ENCODE results near the gene LCMT1. TPM values are rescaled to one million over a fixed set of nuclear protein-coding genes. Genes with fewer than 3 reads are reported as not detected.
A peak's percentile ranks its signal among the peaks of the same experiment; 100 is the strongest.

The LCMT1 gene
- total and polyA plus RNA-seq, 2 of the 13 experiments (the other 11 are each of a cell fraction or from before 2014, with no cell fraction given), result 41.2 to 48.7 TPM

DNA sequence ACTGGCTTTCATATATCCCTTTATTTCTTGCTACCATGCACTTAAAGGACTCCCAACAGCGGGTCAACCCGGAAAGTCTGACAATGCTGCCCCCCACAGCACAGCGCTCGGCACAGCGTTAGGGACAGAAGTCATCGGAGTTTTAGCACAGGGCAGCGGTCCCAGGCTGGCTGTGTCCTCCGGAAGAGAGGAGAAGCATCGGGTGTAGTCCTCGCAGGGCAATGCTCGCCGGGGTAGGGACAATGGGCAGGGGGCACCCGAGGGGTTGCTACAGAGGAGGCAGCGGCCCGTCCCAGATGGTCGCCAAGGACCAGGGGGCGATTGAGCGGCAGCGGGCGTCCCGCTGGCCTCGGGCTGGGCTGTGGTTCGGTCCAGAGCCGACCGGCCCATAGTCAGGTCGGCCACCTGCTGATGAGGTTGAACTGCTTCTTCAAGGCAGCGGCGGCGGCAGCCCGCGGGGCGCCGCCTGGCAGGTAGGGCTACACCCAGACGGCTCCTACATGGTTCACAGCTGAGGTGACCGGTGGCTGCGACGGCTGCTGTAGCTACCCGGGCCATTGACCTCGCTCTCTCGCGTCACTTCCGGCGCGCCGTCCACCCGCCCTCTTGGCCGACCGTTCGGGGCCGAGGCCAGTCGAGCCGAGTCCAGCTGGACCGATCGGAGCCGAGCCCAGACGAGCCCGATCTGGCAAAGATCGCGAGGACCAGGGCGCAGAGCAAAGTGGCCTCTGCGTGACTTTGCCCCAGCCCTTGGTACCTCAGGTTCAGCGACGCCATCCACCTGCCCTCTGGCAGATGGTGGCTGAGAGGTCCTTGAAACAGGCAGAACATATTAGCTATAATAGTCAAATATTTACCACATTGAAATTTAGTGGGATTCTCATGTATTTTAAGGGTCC is 4.7 kb upstream of the LCMT1 start (continued):
- peak; percentile 88; the same call in 1 of the 2 replicates for TF ChIP-seq ZNF34 (CRISPR knock-in tag; IDR thresholded peaks at IDR 0.05; ENCODE audit: borderline replicate concordance)
- TF ChIP-seq, protein P1, sequence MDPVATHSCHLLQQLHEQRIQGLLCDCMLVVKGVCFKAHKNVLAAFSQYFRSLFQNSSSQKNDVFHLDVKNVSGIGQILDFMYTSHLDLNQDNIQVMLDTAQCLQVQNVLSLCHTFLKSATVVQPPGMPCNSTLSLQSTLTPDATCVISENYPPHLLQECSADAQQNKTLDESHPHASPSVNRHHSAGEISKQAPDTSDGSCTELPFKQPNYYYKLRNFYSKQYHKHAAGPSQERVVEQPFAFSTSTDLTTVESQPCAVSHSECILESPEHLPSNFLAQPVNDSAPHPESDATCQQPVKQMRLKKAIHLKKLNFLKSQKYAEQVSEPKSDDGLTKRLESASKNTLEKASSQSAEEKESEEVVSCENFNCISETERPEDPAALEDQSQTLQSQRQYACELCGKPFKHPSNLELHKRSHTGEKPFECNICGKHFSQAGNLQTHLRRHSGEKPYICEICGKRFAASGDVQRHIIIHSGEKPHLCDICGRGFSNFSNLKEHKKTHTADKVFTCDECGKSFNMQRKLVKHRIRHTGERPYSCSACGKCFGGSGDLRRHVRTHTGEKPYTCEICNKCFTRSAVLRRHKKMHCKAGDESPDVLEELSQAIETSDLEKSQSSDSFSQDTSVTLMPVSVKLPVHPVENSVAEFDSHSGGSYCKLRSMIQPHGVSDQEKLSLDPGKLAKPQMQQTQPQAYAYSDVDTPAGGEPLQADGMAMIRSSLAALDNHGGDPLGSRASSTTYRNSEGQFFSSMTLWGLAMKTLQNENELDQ (CRISPR knock-in tag; IDR thresholded peaks at IDR 0.05; ENCODE audit: borderline replicate concordance), result no peak
- peak; percentile 93; the same call in 1 of the 2 replicates for TF ChIP-seq ZNF563 (CRISPR knock-in tag; IDR thresholded peaks at IDR 0.05)
- TF ChIP-seq ZSCAN25 (CRISPR knock-in tag; IDR thresholded peaks at IDR 0.05), result no peak
- TF ChIP-seq, protein P2, sequence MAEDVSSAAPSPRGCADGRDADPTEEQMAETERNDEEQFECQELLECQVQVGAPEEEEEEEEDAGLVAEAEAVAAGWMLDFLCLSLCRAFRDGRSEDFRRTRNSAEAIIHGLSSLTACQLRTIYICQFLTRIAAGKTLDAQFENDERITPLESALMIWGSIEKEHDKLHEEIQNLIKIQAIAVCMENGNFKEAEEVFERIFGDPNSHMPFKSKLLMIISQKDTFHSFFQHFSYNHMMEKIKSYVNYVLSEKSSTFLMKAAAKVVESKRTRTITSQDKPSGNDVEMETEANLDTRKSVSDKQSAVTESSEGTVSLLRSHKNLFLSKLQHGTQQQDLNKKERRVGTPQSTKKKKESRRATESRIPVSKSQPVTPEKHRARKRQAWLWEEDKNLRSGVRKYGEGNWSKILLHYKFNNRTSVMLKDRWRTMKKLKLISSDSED (CRISPR knock-in tag; IDR thresholded peaks at IDR 0.05), result no peak
- TF ChIP-seq ZMYM4 (CRISPR knock-in tag; IDR thresholded peaks at IDR 0.05), result peak; percentile 93; the same call in 1 of the 2 replicates
- TF ChIP-seq, protein P3, sequence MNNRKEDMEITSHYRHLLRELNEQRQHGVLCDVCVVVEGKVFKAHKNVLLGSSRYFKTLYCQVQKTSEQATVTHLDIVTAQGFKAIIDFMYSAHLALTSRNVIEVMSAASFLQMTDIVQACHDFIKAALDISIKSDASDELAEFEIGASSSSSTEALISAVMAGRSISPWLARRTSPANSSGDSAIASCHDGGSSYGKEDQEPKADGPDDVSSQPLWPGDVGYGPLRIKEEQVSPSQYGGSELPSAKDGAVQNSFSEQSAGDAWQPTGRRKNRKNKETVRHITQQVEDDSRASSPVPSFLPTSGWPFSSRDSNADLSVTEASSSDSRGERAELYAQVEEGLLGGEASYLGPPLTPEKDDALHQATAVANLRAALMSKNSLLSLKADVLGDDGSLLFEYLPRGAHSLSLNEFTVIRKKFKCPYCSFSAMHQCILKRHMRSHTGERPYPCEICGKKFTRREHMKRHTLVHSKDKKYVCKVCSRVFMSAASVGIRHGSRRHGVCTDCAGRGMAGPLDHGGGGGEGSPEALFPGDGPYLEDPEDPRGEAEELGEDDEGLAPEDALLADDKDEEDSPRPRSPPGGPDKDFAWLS (CRISPR knock-in tag; IDR thresholded peaks at IDR 0.05; ENCODE audit: borderline replicate concordance), result peak; percentile 74; the same call in 1 of the 2 replicates
- TF ChIP-seq ZNF619 (CRISPR knock-in tag; IDR thresholded peaks at IDR 0.05), result peak; percentile 87
- TF ChIP-seq, protein P4, sequence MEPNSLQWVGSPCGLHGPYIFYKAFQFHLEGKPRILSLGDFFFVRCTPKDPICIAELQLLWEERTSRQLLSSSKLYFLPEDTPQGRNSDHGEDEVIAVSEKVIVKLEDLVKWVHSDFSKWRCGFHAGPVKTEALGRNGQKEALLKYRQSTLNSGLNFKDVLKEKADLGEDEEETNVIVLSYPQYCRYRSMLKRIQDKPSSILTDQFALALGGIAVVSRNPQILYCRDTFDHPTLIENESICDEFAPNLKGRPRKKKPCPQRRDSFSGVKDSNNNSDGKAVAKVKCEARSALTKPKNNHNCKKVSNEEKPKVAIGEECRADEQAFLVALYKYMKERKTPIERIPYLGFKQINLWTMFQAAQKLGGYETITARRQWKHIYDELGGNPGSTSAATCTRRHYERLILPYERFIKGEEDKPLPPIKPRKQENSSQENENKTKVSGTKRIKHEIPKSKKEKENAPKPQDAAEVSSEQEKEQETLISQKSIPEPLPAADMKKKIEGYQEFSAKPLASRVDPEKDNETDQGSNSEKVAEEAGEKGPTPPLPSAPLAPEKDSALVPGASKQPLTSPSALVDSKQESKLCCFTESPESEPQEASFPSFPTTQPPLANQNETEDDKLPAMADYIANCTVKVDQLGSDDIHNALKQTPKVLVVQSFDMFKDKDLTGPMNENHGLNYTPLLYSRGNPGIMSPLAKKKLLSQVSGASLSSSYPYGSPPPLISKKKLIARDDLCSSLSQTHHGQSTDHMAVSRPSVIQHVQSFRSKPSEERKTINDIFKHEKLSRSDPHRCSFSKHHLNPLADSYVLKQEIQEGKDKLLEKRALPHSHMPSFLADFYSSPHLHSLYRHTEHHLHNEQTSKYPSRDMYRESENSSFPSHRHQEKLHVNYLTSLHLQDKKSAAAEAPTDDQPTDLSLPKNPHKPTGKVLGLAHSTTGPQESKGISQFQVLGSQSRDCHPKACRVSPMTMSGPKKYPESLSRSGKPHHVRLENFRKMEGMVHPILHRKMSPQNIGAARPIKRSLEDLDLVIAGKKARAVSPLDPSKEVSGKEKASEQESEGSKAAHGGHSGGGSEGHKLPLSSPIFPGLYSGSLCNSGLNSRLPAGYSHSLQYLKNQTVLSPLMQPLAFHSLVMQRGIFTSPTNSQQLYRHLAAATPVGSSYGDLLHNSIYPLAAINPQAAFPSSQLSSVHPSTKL (CRISPR knock-in tag; IDR thresholded peaks at IDR 0.05), result peak; percentile 85
